Endothelial cell of umbilical vein (primary cell): ENCODE data around the gene RNF224. TPM values are rescaled to one million over a fixed set of nuclear protein-coding genes. Genes with fewer than 3 reads are reported as not detected.
A peak's percentile ranks its signal among the peaks of the same experiment; 100 is the strongest.

ENCODE experiments used
- BruUV-seq: library from RNA; stranded (reverse); fragments of 400-500 nt; replicated peaks from 2 replicates; lab custom pipeline; 2021; lab: Mats Ljungman, UMichigan
- CTCF ChIA-PET: fragments of 300-600, 350-600 bp; sonication (Branson Sonifier 250); formaldehyde crosslinking; loops from one replicate; lab custom pipeline; 2021; ENCODE audit warnings: antibody characterized with exemption, inconsistent platforms; lab: Charles Lee
- POLR2A ChIA-PET: fragments of 300-600, 350-600 bp; sonication (Branson Sonifier 250); formaldehyde crosslinking; loops from one replicate; lab custom pipeline; 2021; ENCODE audit warnings: antibody characterized with exemption, inconsistent platforms; lab: Charles Lee
- DNase-seq: peaks from one replicate; pipeline ENCODE4 v3.0.0-alpha.2; 2011; ENCODE audit warnings: low read depth, low spot score
- FAIRE-seq: peaks from 2 replicates; lab custom pipeline; 2011; peaks lifted over from hg19 to GRCh38; lab: Jason Lieb, UNC
- H2AFZ ChIP-seq: 2 replicates; pipeline ENCODE4 v1.6.0; 2012; ENCODE audit warnings: low read depth, low read length, control low read depth, inconsistent platforms
- H3K27ac ChIP-seq: 2 replicates; pipeline ENCODE4 v1.5.1; 2011; ENCODE audit warnings: low read depth, mild to moderate bottlenecking, control low read depth, low read length, moderate library complexity; ENCODE audit not compliant: insufficient read depth
- H3K27me3 ChIP-seq, 2 experiments: 2 replicates each; pipeline versions ENCODE4 v1.6.0 to v1.6.1; 2011; ENCODE audit warnings: low read length in 2 of 2, mixed read lengths in 1 of 2; ENCODE audit not compliant: control insufficient read depth in 2 of 2, insufficient read depth in 2 of 2
- H3K36me3 ChIP-seq, 2 experiments: 2 replicates in 1 of 2; 3 replicates in 1 of 2; pipeline ENCODE4 v1.5.1; 2011; ENCODE audit warnings: low read length in 2 of 2, mild to moderate bottlenecking in 1 of 2, moderate library complexity in 1 of 2; ENCODE audit not compliant: control insufficient read depth in 2 of 2, insufficient read depth in 2 of 2; ENCODE audit errors: extremely low read depth in 1 of 2
- H3K4me1 ChIP-seq: 3 replicates; pipeline ENCODE4 v1.5.1; 2011; ENCODE audit warnings: mild to moderate bottlenecking, low read length; ENCODE audit not compliant: control insufficient read depth, insufficient read depth; ENCODE audit errors: extremely low read depth
- H3K4me2 ChIP-seq: 2 replicates; pipeline ENCODE4 v1.6.1; 2011; ENCODE audit warnings: low read length, control low read depth, mixed read lengths; ENCODE audit not compliant: insufficient read depth
- H3K4me3 ChIP-seq, 3 experiments: fragments of 200-600 bp in 1 of 3; sonication (generic), shearing (Covaris generic) in 1 of 3; replicated peaks in 1 of 3; 2 replicates each; pipeline ENCODE4 v1.5.1; 2011 to 2016; ENCODE audit warnings: control low read depth in 3 of 3, low read length in 3 of 3, mild to moderate bottlenecking in 2 of 3, inconsistent platforms in 1 of 3, low read depth in 1 of 3, moderate library complexity in 1 of 3; ENCODE audit not compliant: insufficient read depth in 1 of 3
- H3K79me2 ChIP-seq: 2 replicates; pipeline ENCODE4 v1.6.0; 2012; ENCODE audit warnings: low read length, inconsistent platforms; ENCODE audit not compliant: control insufficient read depth, insufficient read depth
- H3K9ac ChIP-seq: replicated peaks from 2 replicates; pipeline ENCODE3; 2011; ENCODE audit warnings: low read length, control low read depth; ENCODE audit not compliant: insufficient read depth; ENCODE audit errors: extremely low read depth
- H3K9me1 ChIP-seq: replicated peaks from 3 replicates; pipeline ENCODE4 v1.6.0; 2011; ENCODE audit warnings: mild to moderate bottlenecking, low read length; ENCODE audit not compliant: control insufficient read depth, insufficient read depth; ENCODE audit errors: extremely low read depth
- H3K9me3 ChIP-seq: replicated peaks from 2 replicates; pipeline ENCODE4 v1.5.1; 2012; ENCODE audit warnings: low read length, inconsistent platforms; ENCODE audit not compliant: control insufficient read depth, insufficient read depth
- H4K20me1 ChIP-seq: replicated peaks from 2 replicates; pipeline ENCODE3; 2011; ENCODE audit warnings: mild to moderate bottlenecking, low read length; ENCODE audit not compliant: control insufficient read depth, insufficient read depth; ENCODE audit errors: extremely low read depth
- CTCF ChIP-seq, 2 donors: IDR thresholded peaks; 1 replicate in 1 of 2; 2 replicates in 1 of 2; pipeline ENCODE4 v1.5.1; 2011; ENCODE audit warnings: low read length in 2 of 2, mild to moderate bottlenecking in 2 of 2, moderate library complexity in 2 of 2, control low read depth in 1 of 2, inconsistent platforms in 1 of 2, low read depth in 1 of 2; ENCODE audit not compliant: insufficient read depth in 1 of 2; ENCODE audit errors: extremely low read depth in 1 of 2
- EZH2 ChIP-seq: IDR thresholded peaks from 2 replicates; pipeline ENCODE4 v1.6.1; 2012; ENCODE audit warnings: borderline replicate concordance, low read depth, mild to moderate bottlenecking, moderate library complexity, low read length, inconsistent platforms; ENCODE audit not compliant: severe bottlenecking
- FOS ChIP-seq: IDR thresholded peaks from 2 replicates; pipeline ENCODE4 v1.6.1; 2011; ENCODE audit warnings: mild to moderate bottlenecking, low read length, moderate library complexity, borderline replicate concordance; ENCODE audit not compliant: insufficient read depth
- GATA2 ChIP-seq: IDR thresholded peaks from 2 replicates; pipeline ENCODE4 v1.7.0; 2011; ENCODE audit warnings: low read depth, mild to moderate bottlenecking, moderate library complexity, mixed read lengths, low read length; ENCODE audit not compliant: insufficient read length, insufficient read depth
- JUN ChIP-seq: IDR thresholded peaks from 2 replicates; pipeline ENCODE4 v1.6.1; 2011; ENCODE audit warnings: borderline replicate concordance, low read depth; ENCODE audit not compliant: insufficient read length, insufficient read depth
- MAX ChIP-seq: IDR thresholded peaks from 2 replicates; pipeline ENCODE4 v1.6.1; 2011; ENCODE audit not compliant: insufficient read depth, insufficient read length
- POLR2A ChIP-seq: IDR thresholded peaks from 2 replicates; pipeline ENCODE4 v1.6.1; 2012; ENCODE audit warnings: low read depth, mild to moderate bottlenecking, control low read depth, low read length
- POLR2AphosphoS5 ChIP-seq: IDR thresholded peaks from 2 replicates; pipeline ENCODE4 v1.6.1; 2012; ENCODE audit warnings: low read depth, mild to moderate bottlenecking, control low read depth, low read length, moderate library complexity; ENCODE audit not compliant: insufficient read depth
- dilution Hi-C: fragments of 300-500 bp; cut with MboI; formaldehyde crosslinking; loops from one replicate; pipeline ENCODE4 v1.15.0; 2019; ENCODE audit warnings: low sequenced_read_pairs; ENCODE audit not compliant: extremely low pct_ligation_motif_present
- intact Hi-C: fragments of 100-400 bp; cut with micrococcal nuclease; formaldehyde crosslinking; loops from one replicate; pipeline ENCODE4 v1.10.0; 2022
- polyA plus RNA-seq, 4 experiments: library from polyadenylated mRNA; depleted of rRNA in 3 of 4; stranded (reverse) in 3 of 4; unstranded in 1 of 4; fragments of >200 nt; gene quantifications; 2 replicates each; pipeline versions ENCODE4 v1.2.1 to v1.2.3, GENCODE V29; 2011 to 2012; ENCODE audit warnings: missing spikeins in 1 of 4
- total RNA-seq: library from RNA; stranded (reverse); gene quantifications from 2 replicates; pipeline ENCODE4 v1.2.3, GENCODE V29; 2021

The RNF224 gene
- total and polyA plus RNA-seq, 2 donors (not counting 3 experiments of a cell fraction or from before 2014, with no cell fraction given), result not detected

- Histone ChIP-seq H3K4me1 (peaks cover 13% of the 10 kb centered on the region), H3K79me2 (peaks cover 25% of the 10 kb centered on the region), H4K20me1 (no peaks in the 10 kb centered on the region), H3K27ac (peak overlapping the region; percentile 46), H3K9me1 (no peaks in the 10 kb centered on the region), H3K36me3 (peaks cover 6 to 16% of the 10 kb centered on the region in 2 experiments), H3K9me3 (no peaks in the 10 kb centered on the region), H2AFZ (no peak overlapping the region), H3K9ac (peak overlapping the region; percentile 66), H3K4me3 (peak overlapping the region; percentile 70 to 73 (median 72)), H3K4me2 (peak overlapping the region; percentile 85), H3K27me3 (no peaks in the 10 kb centered on the region)
- CTCF ChIA-PET, result interaction anchor here (0.9 to 1.6 kb wide), 3 partner anchors 13 to 195 kb away, joined by 4 to 6 read pairs (median 4); partner anchors contain the start of gene NELFB
- intact Hi-C loops, result loop anchor here (1.0 to 2.0 kb wide), 3 partner anchors 18 to 41 kb away; partner anchors contain the start of genes TOR4A and TPRN
- TSS peak; percentile 46 for BruUV-seq
- TF ChIP-seq POLR2AphosphoS5 (no peak), MAX (no peak), POLR2A (no peak), EZH2 (no peak), JUN (no peak), FOS (no peak), GATA2 (no peak), CTCF (IDR thresholded peaks at IDR 0.05; ENCODE audit: extremely low read depth in 1 of 2, insufficient read depth in 1 of 2, low read depth in 1 of 2, low read length in 2 of 2) (no peak)
- dilution Hi-C loops, result no loop called here
- POLR2A ChIA-PET, result interaction anchor here (0.7 to 5.0 kb wide), 14 partner anchors 8 to 155 kb away, joined by 3 to 66 read pairs (median 5); partner anchors contain the start of genes MAN1B1, NELFB, RNF208 and STPG3
- DNase-seq (peak; percentile 18), FAIRE-seq (no peak)
Measured at GRCh38 chr9:137241490-137242268, 14.4 kb downstream of the RNF224 start.
